NT2/D1 (cell line): ENCODE data around the gene ZNF74.

Experiments
- YY1 ChIP-seq: IDR thresholded peaks from 2 replicates; pipeline ENCODE4 v1.6.1; 2011; ENCODE audit not compliant: insufficient read length, insufficient read depth
- ZNF274 ChIP-seq: IDR thresholded peaks from 2 replicates; pipeline ENCODE4 v1.6.1; 2011; ENCODE audit warnings: mild to moderate bottlenecking, low read depth, low read length

DNA sequence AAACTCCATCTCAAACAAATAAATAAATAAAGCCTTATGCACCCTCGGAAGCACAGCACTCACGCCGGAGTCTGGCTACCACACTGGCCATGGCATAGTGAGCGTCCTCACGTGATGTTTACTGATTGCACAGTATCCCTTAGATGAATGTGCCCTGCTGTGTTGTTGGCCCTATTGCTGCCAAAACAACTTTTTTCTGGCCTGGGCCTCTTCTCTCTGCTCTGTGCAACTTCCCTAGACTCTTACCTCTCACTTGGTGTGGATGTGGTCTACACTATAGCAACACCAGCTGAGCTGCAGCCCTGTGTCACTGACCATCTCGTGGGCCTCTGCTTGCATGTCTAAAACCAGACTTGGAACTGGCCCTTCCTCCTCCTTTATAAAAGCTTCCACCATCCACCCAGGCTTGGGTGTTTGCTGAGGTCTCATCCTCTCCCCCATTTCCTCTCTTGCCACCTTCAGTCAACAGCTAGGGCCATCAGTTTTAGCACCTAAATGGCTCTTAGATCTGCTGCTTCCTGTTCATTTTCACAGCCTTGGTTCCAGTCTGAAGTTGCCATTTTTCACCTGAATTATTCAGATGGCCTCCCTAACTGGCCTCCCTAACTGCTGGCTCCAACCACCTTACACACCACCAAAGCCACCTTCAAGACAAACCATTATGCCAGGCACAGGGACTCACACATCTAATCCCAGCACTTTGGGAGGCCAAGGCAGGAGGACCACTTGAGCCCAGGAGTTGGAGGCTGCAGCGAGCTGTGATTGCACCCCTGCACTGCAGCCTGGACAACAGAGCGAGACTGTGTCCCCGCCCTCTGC is 9.2 kb downstream of the ZNF74 start:
- TF ChIP-seq YY1 (no peak), ZNF274 (no peak)
